Skeletal muscle tissue (tissue), 4 donors: Measurements from ENCODE around the gene DICER1. TPM values are rescaled to one million over a fixed set of nuclear protein-coding genes. Genes with fewer than 3 reads are reported as not detected.

ENCODE experiments used
- H3K27ac ChIP-seq: one replicate; pipeline ENCODE4 v1.7.0; 2013; ENCODE audit warnings: mild to moderate bottlenecking, low read depth, low read length, inconsistent platforms
- H3K27me3 ChIP-seq, 3 donors: one replicate each; pipeline ENCODE4 v1.7.0; 2013; ENCODE audit warnings: low read length in 3 of 3; ENCODE audit not compliant: control insufficient read depth in 3 of 3, insufficient read depth in 3 of 3
- H3K36me3 ChIP-seq, 3 donors: one replicate each; pipeline ENCODE4 v1.7.0; 2013; ENCODE audit warnings: low read length in 3 of 3; ENCODE audit not compliant: control insufficient read depth in 3 of 3, insufficient read depth in 3 of 3
- H3K4me1 ChIP-seq, 3 donors: one replicate each; pipeline ENCODE4 v1.7.0; 2013; ENCODE audit warnings: low read length in 3 of 3, mild to moderate bottlenecking in 3 of 3; ENCODE audit not compliant: control insufficient read depth in 3 of 3, insufficient read depth in 3 of 3
- H3K4me3 ChIP-seq, 3 donors: one replicate each; pipeline ENCODE4 v1.7.0; 2013; ENCODE audit warnings: low read length in 3 of 3
- H3K9ac ChIP-seq, 3 donors: one replicate each; pipeline ENCODE4 v1.7.0; 2013; ENCODE audit warnings: low read length in 3 of 3, mild to moderate bottlenecking in 3 of 3, moderate library complexity in 2 of 3, low read depth in 1 of 3
- H3K9me3 ChIP-seq, 3 donors: one replicate each; pipeline ENCODE4 v1.7.0; 2013; ENCODE audit warnings: low read length in 3 of 3; ENCODE audit not compliant: control insufficient read depth in 3 of 3
- total RNA-seq: library from RNA; depleted of rRNA; stranded (reverse); fragments of >200 nt; gene quantifications from one replicate; pipeline ENCODE4 v1.2.3, GENCODE V29; 2014
- donor health status: Osteomylitis.

DICER1 gene
- total RNA-seq, 1 donor from 2014 or later: 107 TPM

- no peak overlapping the region for H3K4me3 ChIP-seq
- no peak overlapping the region for H3K9ac ChIP-seq
- H3K4me1 ChIP-seq: no peaks in the 10 kb centered on the region
- no peaks in the 10 kb centered on the region for H3K9me3 ChIP-seq
- H3K36me3 ChIP-seq: no peaks in the 10 kb centered on the region
- peaks cover 5 to 16% (median 14%) of the 10 kb centered on the region in 3 donors for H3K27me3 ChIP-seq
- no peak overlapping the region for H3K27ac ChIP-seq
Measured at GRCh38 chr14:95067526-95067925, 89.8 kb downstream of the DICER1 start.

- Histone ChIP-seq H3K27ac (no peak overlapping the region), H3K4me3 (no peak overlapping the region), H3K4me1 (no peaks in the 10 kb centered on the region), H3K36me3 (no peaks in the 10 kb centered on the region), H3K9me3 (no peaks in the 10 kb centered on the region), H3K9ac (no peak overlapping the region), H3K27me3 (peaks cover 5 to 14% (median 14%) of the 10 kb centered on the region in 3 donors)
Measured at GRCh38 chr14:95066427-95066986, 90.8 kb downstream of the DICER1 start.

- Histone ChIP-seq H3K27ac (no peak overlapping the region), H3K36me3 (no peaks in the 10 kb centered on the region), H3K4me1 (no peaks in the 10 kb centered on the region), H3K9me3 (no peaks in the 10 kb centered on the region), H3K27me3 (peaks cover 5 to 8% (median 7%) of the 10 kb centered on the region in 3 donors), H3K9ac (no peak overlapping the region), H3K4me3 (no peak overlapping the region)
Measured at GRCh38 chr14:95065411-95065810, 91.9 kb downstream of the DICER1 start.

GRCh38 chr14:95064734-95065133, 92.6 kb downstream of the DICER1 start:
- peaks cover 0 to 7% (median 5%) of the 10 kb centered on the region in 3 donors for H3K27me3 ChIP-seq
- no peak overlapping the region for H3K9ac ChIP-seq
- no peaks in the 10 kb centered on the region for H3K9me3 ChIP-seq
- H3K4me1 ChIP-seq: no peaks in the 10 kb centered on the region
- no peaks in the 10 kb centered on the region for H3K36me3 ChIP-seq
- H3K27ac ChIP-seq: no peak overlapping the region
- H3K4me3 ChIP-seq: no peak overlapping the region

GRCh38 chr14:95064256-95064655, 93.1 kb downstream of the DICER1 start:
- no peaks in the 10 kb centered on the region for H3K9me3 ChIP-seq
- H3K4me3 ChIP-seq: no peak overlapping the region
- peaks cover 0 to 7% (median 3%) of the 10 kb centered on the region in 3 donors for H3K27me3 ChIP-seq
- H3K4me1 ChIP-seq: no peaks in the 10 kb centered on the region
- H3K27ac ChIP-seq: no peak overlapping the region
- no peaks in the 10 kb centered on the region for H3K36me3 ChIP-seq
- H3K9ac ChIP-seq: no peak overlapping the region

GRCh38 chr14:95063391-95063790, 93.9 kb downstream of the DICER1 start:
- Histone ChIP-seq H3K27me3 (peaks cover 0 to 3% (median 3%) of the 10 kb centered on the region in 3 donors), H3K36me3 (no peaks in the 10 kb centered on the region)

GRCh38 chr14:95062946-95063345, 94.4 kb downstream of the DICER1 start:
- H3K4me3 ChIP-seq: no peak overlapping the region
- H3K27ac ChIP-seq: no peak overlapping the region
- no peak overlapping the region for H3K9ac ChIP-seq
- H3K9me3 ChIP-seq: no peaks in the 10 kb centered on the region
- no peaks in the 10 kb centered on the region for H3K4me1 ChIP-seq
- H3K27me3 ChIP-seq: peaks cover 0 to 3% (median 3%) of the 10 kb centered on the region in 3 donors
- H3K36me3 ChIP-seq: no peaks in the 10 kb centered on the region

More at GRCh38 chr14:95063391-95063790, 93.9 kb downstream of the DICER1 start:
- Histone ChIP-seq H3K4me1 (no peaks in the 10 kb centered on the region), H3K9ac (no peak overlapping the region), H3K4me3 (no peak overlapping the region), H3K9me3 (no peaks in the 10 kb centered on the region), H3K27ac (no peak overlapping the region)

GRCh38 chr14:95062220-95062619, 95.1 kb downstream of the DICER1 start:
- Histone ChIP-seq H3K27me3 (peaks cover 0 to 3% (median 0%) of the 10 kb centered on the region in 3 donors), H3K36me3 (no peaks in the 10 kb centered on the region), H3K27ac (no peak overlapping the region), H3K4me3 (no peak overlapping the region), H3K9ac (no peak overlapping the region), H3K9me3 (no peaks in the 10 kb centered on the region), H3K4me1 (no peaks in the 10 kb centered on the region)

GRCh38 chr14:95061317-95062093, 95.8 kb downstream of the DICER1 start:
- Histone ChIP-seq H3K27ac (no peak overlapping the region), H3K9me3 (no peaks in the 10 kb centered on the region), H3K27me3 (peaks cover 0 to 3% (median 0%) of the 10 kb centered on the region in 3 donors), H3K9ac (no peak overlapping the region), H3K4me1 (no peaks in the 10 kb centered on the region), H3K4me3 (no peak overlapping the region), H3K36me3 (no peaks in the 10 kb centered on the region)

GRCh38 chr14:95059126-95059525, 98.2 kb downstream of the DICER1 start:
- H3K9me3 ChIP-seq: no peaks in the 10 kb centered on the region
- H3K27ac ChIP-seq: no peak overlapping the region
- H3K9ac ChIP-seq: no peak overlapping the region
- peaks cover 0 to 3% (median 0%) of the 10 kb centered on the region in 3 donors for H3K27me3 ChIP-seq
- H3K4me3 ChIP-seq: no peak overlapping the region
- H3K36me3 ChIP-seq: no peaks in the 10 kb centered on the region
- no peaks in the 10 kb centered on the region for H3K4me1 ChIP-seq
